ENCODE results near the gene IFITM1.

DNA sequence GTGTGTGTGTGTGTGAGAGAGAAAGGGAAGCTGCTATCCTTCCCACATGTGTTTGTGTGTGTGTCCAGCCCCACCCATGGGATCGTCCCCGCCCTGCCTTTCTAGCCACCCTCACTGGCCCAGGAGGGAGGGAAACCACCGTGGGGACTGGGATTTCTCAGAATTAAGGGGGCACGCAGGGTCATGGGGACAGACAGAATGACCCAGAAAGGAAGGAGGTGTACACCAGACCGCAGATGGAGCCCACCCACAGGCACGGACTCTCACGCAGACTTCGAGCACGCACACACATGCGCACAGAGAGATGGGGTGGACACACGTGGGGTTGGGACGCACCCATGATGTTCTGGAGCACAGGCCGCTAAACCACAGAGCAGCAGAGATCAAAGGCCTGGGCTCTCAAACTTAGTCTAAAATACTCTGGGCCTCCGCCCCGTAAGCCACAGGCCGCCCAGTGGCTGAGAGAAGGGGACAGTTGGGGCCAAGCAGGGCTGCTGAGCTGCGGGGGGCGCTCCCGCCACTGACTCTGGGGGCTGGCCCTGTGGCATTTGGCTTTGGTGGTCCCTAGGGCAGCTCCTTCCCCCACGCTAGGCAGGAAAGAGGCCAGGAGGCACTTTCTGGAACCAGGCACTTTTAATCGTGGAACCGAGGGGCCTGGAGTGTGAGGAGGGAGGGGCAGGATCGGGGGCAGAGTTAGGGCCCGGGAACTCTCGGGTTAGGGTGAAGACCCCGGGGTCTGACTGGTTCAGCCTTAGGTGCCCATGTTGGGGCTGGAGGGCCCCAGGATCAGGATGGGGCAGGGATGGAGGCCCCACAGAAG, 16.0 kb upstream of the IFITM1 start:
- TF ChIP-seq, protein P1, sequence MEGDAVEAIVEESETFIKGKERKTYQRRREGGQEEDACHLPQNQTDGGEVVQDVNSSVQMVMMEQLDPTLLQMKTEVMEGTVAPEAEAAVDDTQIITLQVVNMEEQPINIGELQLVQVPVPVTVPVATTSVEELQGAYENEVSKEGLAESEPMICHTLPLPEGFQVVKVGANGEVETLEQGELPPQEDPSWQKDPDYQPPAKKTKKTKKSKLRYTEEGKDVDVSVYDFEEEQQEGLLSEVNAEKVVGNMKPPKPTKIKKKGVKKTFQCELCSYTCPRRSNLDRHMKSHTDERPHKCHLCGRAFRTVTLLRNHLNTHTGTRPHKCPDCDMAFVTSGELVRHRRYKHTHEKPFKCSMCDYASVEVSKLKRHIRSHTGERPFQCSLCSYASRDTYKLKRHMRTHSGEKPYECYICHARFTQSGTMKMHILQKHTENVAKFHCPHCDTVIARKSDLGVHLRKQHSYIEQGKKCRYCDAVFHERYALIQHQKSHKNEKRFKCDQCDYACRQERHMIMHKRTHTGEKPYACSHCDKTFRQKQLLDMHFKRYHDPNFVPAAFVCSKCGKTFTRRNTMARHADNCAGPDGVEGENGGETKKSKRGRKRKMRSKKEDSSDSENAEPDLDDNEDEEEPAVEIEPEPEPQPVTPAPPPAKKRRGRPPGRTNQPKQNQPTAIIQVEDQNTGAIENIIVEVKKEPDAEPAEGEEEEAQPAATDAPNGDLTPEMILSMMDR (IDR thresholded peaks at IDR 0.05; ENCODE audit: borderline replicate concordance, extremely low read depth, low read length, poor library complexity, severe bottlenecking) = no peak
- no peak for TF ChIP-seq EZH2 (IDR thresholded peaks at IDR 0.05; ENCODE audit: borderline replicate concordance, low read depth, low read length, severe bottlenecking)

Measured in DND-41 (cell line).